GM13976 (cell line): ENCODE data around the gene TOP1.

Experiments used
- DNase-seq: peaks from one replicate; pipeline ENCODE4 v3.0.0; 2012; ENCODE audit warnings: low spot score
- CTCF ChIP-seq: IDR thresholded peaks from 2 replicates; pipeline ENCODE4 v1.5.1; 2012; ENCODE audit warnings: borderline replicate concordance, mild to moderate bottlenecking; ENCODE audit not compliant: insufficient read depth; ENCODE audit errors: extremely low read depth, missing control alignments, control extremely low read depth
- in situ Hi-C: fragments of 300-500 bp; cut with MboI; formaldehyde crosslinking; loops from one replicate; pipeline ENCODE4 v1.12.0; 2022; ENCODE audit warnings: low sequenced_read_pairs, mixed read lengths, inconsistent platforms; ENCODE audit not compliant: unreplicated experiment

The TOP1 gene

GRCh38 chr20:41052742-41053419 is 24.3 kb downstream of the TOP1 start:
- no peak for TF ChIP-seq CTCF
- no peak for DNase-seq
- in situ Hi-C loops, result no loop called here

- TF ChIP-seq CTCF, result no peak
- in situ Hi-C loops, result no loop called here
- no peak for DNase-seq
Measured at GRCh38 chr20:41054070-41054846, 25.6 kb downstream of the TOP1 start.

GRCh38 chr20:41054847-41055230 is 26.2 kb downstream of the TOP1 start:
- TF ChIP-seq CTCF, result no peak
- no peak for DNase-seq
- in situ Hi-C loops, result no loop called here

- DNase-seq, result no peak
- in situ Hi-C loops, result no loop called here
- TF ChIP-seq CTCF, result no peak
Measured at GRCh38 chr20:41055679-41056078, 27.1 kb downstream of the TOP1 start.

GRCh38 chr20:41057999-41058673 is 29.5 kb downstream of the TOP1 start:
- no peak for DNase-seq
- in situ Hi-C loops, result no loop called here
- no peak for TF ChIP-seq CTCF

GRCh38 chr20:41058674-41059635 is 30.3 kb downstream of the TOP1 start:
- no peak for TF ChIP-seq CTCF
- in situ Hi-C loops, result no loop called here
- no peak for DNase-seq
